ENCODE results near the gene TWF2.

Gene TWF2

GRCh38 chr3:52190294-52191074 is 48.5 kb downstream of the TWF2 start:
- no peaks in the 10 kb centered on the region for H3K36me3 ChIP-seq (ENCODE audit: insufficient read depth, insufficient read length, low read length)
- DNase-seq (ENCODE audit: low read depth, low spot score) = no peak
- TF ChIP-seq ZNF274 (IDR thresholded peaks at IDR 0.05; ENCODE audit: low read depth, low read length) = no peak
- no peak for TF ChIP-seq YY1 (IDR thresholded peaks at IDR 0.05; ENCODE audit: insufficient read depth, insufficient read length)
- TF ChIP-seq SUZ12 (IDR thresholded peaks at IDR 0.05; ENCODE audit: extremely low read depth, insufficient read depth, insufficient read length) = no peak

GRCh38 chr3:52188556-52188955 is 50.4 kb downstream of the TWF2 start:
- no peak for DNase-seq (ENCODE audit: low read depth, low spot score)
- TF ChIP-seq YY1 (IDR thresholded peaks at IDR 0.05; ENCODE audit: insufficient read depth, insufficient read length) = no peak
- TF ChIP-seq ZNF274 (IDR thresholded peaks at IDR 0.05; ENCODE audit: low read depth, low read length) = no peak
- TF ChIP-seq SUZ12 (IDR thresholded peaks at IDR 0.05; ENCODE audit: extremely low read depth, insufficient read depth, insufficient read length) = no peak
- Histone ChIP-seq H3K27me3 (ENCODE audit: insufficient read depth, insufficient read length) (no peaks in the 10 kb centered on the region), H3K4me1 (ENCODE audit: insufficient read depth, insufficient read length) (peaks cover 3% of the 10 kb centered on the region), H3K4me3 (ENCODE audit: insufficient read length, low read depth) (no peak overlapping the region), H3K9me3 (ENCODE audit: insufficient read depth, low read length) (no peaks in the 10 kb centered on the region), H3K36me3 (ENCODE audit: insufficient read depth, insufficient read length, low read length) (no peaks in the 10 kb centered on the region), H3K9ac (ENCODE audit: insufficient read length, low read depth) (no peak overlapping the region)

More at GRCh38 chr3:52190294-52191074, 48.5 kb downstream of the TWF2 start:
- Histone ChIP-seq H3K4me1 (ENCODE audit: insufficient read depth, insufficient read length) (peaks cover 3% of the 10 kb centered on the region), H3K27me3 (ENCODE audit: insufficient read depth, insufficient read length) (peaks cover 4% of the 10 kb centered on the region), H3K9me3 (ENCODE audit: insufficient read depth, low read length) (no peaks in the 10 kb centered on the region), H3K4me3 (ENCODE audit: insufficient read length, low read depth) (no peak overlapping the region), H3K9ac (ENCODE audit: insufficient read length, low read depth) (no peak overlapping the region)

- peaks cover 3% of the 10 kb centered on the region for H3K4me1 ChIP-seq (ENCODE audit: insufficient read depth, insufficient read length)
Observed at GRCh38 chr3:52186729-52187128, 52.2 kb downstream of the TWF2 start.

GRCh38 chr3:52185837-52186236 is 53.1 kb downstream of the TWF2 start:
- Histone ChIP-seq H3K27me3 (ENCODE audit: insufficient read depth, insufficient read length) (no peaks in the 10 kb centered on the region), H3K4me3 (ENCODE audit: insufficient read length, low read depth) (no peak overlapping the region), H3K36me3 (ENCODE audit: insufficient read depth, insufficient read length, low read length) (no peaks in the 10 kb centered on the region), H3K4me1 (ENCODE audit: insufficient read depth, insufficient read length) (peaks cover 3% of the 10 kb centered on the region), H3K9me3 (ENCODE audit: insufficient read depth, low read length) (no peaks in the 10 kb centered on the region), H3K9ac (ENCODE audit: insufficient read length, low read depth) (no peak overlapping the region)
- DNase-seq (ENCODE audit: low read depth, low spot score) = no peak
- TF ChIP-seq YY1 (IDR thresholded peaks at IDR 0.05; ENCODE audit: insufficient read depth, insufficient read length) (no peak), ZNF274 (IDR thresholded peaks at IDR 0.05; ENCODE audit: low read depth, low read length) (no peak), SUZ12 (IDR thresholded peaks at IDR 0.05; ENCODE audit: extremely low read depth, insufficient read depth, insufficient read length) (no peak)

More at GRCh38 chr3:52186729-52187128, 52.2 kb downstream of the TWF2 start:
- Histone ChIP-seq H3K36me3 (ENCODE audit: insufficient read depth, insufficient read length, low read length) (no peaks in the 10 kb centered on the region), H3K27me3 (ENCODE audit: insufficient read depth, insufficient read length) (no peaks in the 10 kb centered on the region), H3K9me3 (ENCODE audit: insufficient read depth, low read length) (no peaks in the 10 kb centered on the region), H3K4me3 (ENCODE audit: insufficient read length, low read depth) (no peak overlapping the region), H3K9ac (ENCODE audit: insufficient read length, low read depth) (no peak overlapping the region)
- DNase-seq (ENCODE audit: low read depth, low spot score) = no peak
- no peak for TF ChIP-seq YY1 (IDR thresholded peaks at IDR 0.05; ENCODE audit: insufficient read depth, insufficient read length)
- no peak for TF ChIP-seq ZNF274 (IDR thresholded peaks at IDR 0.05; ENCODE audit: low read depth, low read length)
- TF ChIP-seq SUZ12 (IDR thresholded peaks at IDR 0.05; ENCODE audit: extremely low read depth, insufficient read depth, insufficient read length) = no peak

- no peak for TF ChIP-seq YY1 (IDR thresholded peaks at IDR 0.05; ENCODE audit: insufficient read depth, insufficient read length)
- TF ChIP-seq ZNF274 (IDR thresholded peaks at IDR 0.05; ENCODE audit: low read depth, low read length) = no peak
- TF ChIP-seq SUZ12 (IDR thresholded peaks at IDR 0.05; ENCODE audit: extremely low read depth, insufficient read depth, insufficient read length) = no peak
Observed at GRCh38 chr3:52185311-52185710, 53.6 kb downstream of the TWF2 start.

GRCh38 chr3:52184690-52185089 is 54.3 kb downstream of the TWF2 start:
- Histone ChIP-seq H3K4me3 (ENCODE audit: insufficient read length, low read depth) (no peak overlapping the region), H3K4me1 (ENCODE audit: insufficient read depth, insufficient read length) (no peaks in the 10 kb centered on the region), H3K27me3 (ENCODE audit: insufficient read depth, insufficient read length) (no peaks in the 10 kb centered on the region), H3K9me3 (ENCODE audit: insufficient read depth, low read length) (no peaks in the 10 kb centered on the region), H3K36me3 (ENCODE audit: insufficient read depth, insufficient read length, low read length) (no peaks in the 10 kb centered on the region), H3K9ac (ENCODE audit: insufficient read length, low read depth) (no peak overlapping the region)
- DNase-seq (ENCODE audit: low read depth, low spot score) = no peak
- TF ChIP-seq YY1 (IDR thresholded peaks at IDR 0.05; ENCODE audit: insufficient read depth, insufficient read length) (no peak), ZNF274 (IDR thresholded peaks at IDR 0.05; ENCODE audit: low read depth, low read length) (no peak), SUZ12 (IDR thresholded peaks at IDR 0.05; ENCODE audit: extremely low read depth, insufficient read depth, insufficient read length) (no peak)

More at GRCh38 chr3:52185311-52185710, 53.6 kb downstream of the TWF2 start:
- Histone ChIP-seq H3K36me3 (ENCODE audit: insufficient read depth, insufficient read length, low read length) (no peaks in the 10 kb centered on the region), H3K27me3 (ENCODE audit: insufficient read depth, insufficient read length) (no peaks in the 10 kb centered on the region), H3K4me1 (ENCODE audit: insufficient read depth, insufficient read length) (no peaks in the 10 kb centered on the region), H3K9ac (ENCODE audit: insufficient read length, low read depth) (no peak overlapping the region), H3K4me3 (ENCODE audit: insufficient read length, low read depth) (no peak overlapping the region), H3K9me3 (ENCODE audit: insufficient read depth, low read length) (no peaks in the 10 kb centered on the region)
- no peak for DNase-seq (ENCODE audit: low read depth, low spot score)

- no peak for DNase-seq (ENCODE audit: low read depth, low spot score)
- no peaks in the 10 kb centered on the region for H3K4me1 ChIP-seq (ENCODE audit: insufficient read depth, insufficient read length)
Observed at GRCh38 chr3:52183786-52184445, 55.0 kb downstream of the TWF2 start.

More at GRCh38 chr3:52183786-52184445, 55.0 kb downstream of the TWF2 start:
- Histone ChIP-seq H3K9me3 (ENCODE audit: insufficient read depth, low read length) (no peaks in the 10 kb centered on the region), H3K9ac (ENCODE audit: insufficient read length, low read depth) (no peak overlapping the region), H3K36me3 (ENCODE audit: insufficient read depth, insufficient read length, low read length) (no peaks in the 10 kb centered on the region), H3K27me3 (ENCODE audit: insufficient read depth, insufficient read length) (no peaks in the 10 kb centered on the region), H3K4me3 (ENCODE audit: insufficient read length, low read depth) (no peak overlapping the region)
- TF ChIP-seq YY1 (IDR thresholded peaks at IDR 0.05; ENCODE audit: insufficient read depth, insufficient read length) = no peak
- no peak for TF ChIP-seq ZNF274 (IDR thresholded peaks at IDR 0.05; ENCODE audit: low read depth, low read length)
- no peak for TF ChIP-seq SUZ12 (IDR thresholded peaks at IDR 0.05; ENCODE audit: extremely low read depth, insufficient read depth, insufficient read length)
